IMR-90 (cell line): Measurements from ENCODE around the gene ERMAP.

ENCODE experiments used
- CTCF ChIP-seq: conservative IDR thresholded peaks from 2 replicates; pipeline ENCODE4 v1.5.1; 2012; ENCODE audit warnings: mild to moderate bottlenecking, low read depth, low read length, improper control_type of control experiment
- RAD21 ChIP-seq: IDR thresholded peaks from 2 replicates; pipeline ENCODE4 v1.6.1; 2012; ENCODE audit warnings: low read length, improper control_type of control experiment

GRCh38 chr1:42774928-42775526, 41.9 kb upstream of the ERMAP start:
- TF ChIP-seq CTCF (no peak), RAD21 (no peak)
